Smooth muscle cell (in vitro differentiated cells): ENCODE data around the gene ZNF785. TPM values are rescaled to one million over a fixed set of nuclear protein-coding genes. Genes with fewer than 3 reads are reported as not detected.

Experiments used
- DNase-seq: peaks from one replicate; lab custom pipeline; 2025; ENCODE audit not compliant: unreplicated experiment; lab: John Stamatoyannopoulos, UW
- H2AFZ ChIP-seq: fragments of 200-600 bp; sonication (generic); 2 replicates; pipeline ENCODE4 v1.6.0; 2016; ENCODE audit warnings: antibody characterized with exemption, low read depth, mild to moderate bottlenecking
- H3F3A ChIP-seq: fragments of 200-600 bp; sonication (generic); 2 replicates; pipeline ENCODE4 v1.6.0; 2017; ENCODE audit warnings: antibody characterized with exemption, low read depth
- H3K27ac ChIP-seq: fragments of 200-600 bp; sonication (generic); 2 replicates; pipeline ENCODE4 v1.5.1; 2016; ENCODE audit warnings: low read depth, mild to moderate bottlenecking
- H3K27me3 ChIP-seq: fragments of 200-600 bp; sonication (generic); 2 replicates; pipeline ENCODE4 v1.6.1; 2016; ENCODE audit warnings: low read depth, mild to moderate bottlenecking
- H3K36me3 ChIP-seq: fragments of 200-600 bp; sonication (generic); 2 replicates; pipeline ENCODE4 v1.5.1; 2016; ENCODE audit warnings: low read depth
- H3K4me1 ChIP-seq: fragments of 200-600 bp; sonication (generic); 2 replicates; pipeline ENCODE4 v1.5.1; 2016; ENCODE audit warnings: low read depth
- H3K4me2 ChIP-seq: fragments of 200-600 bp; sonication (generic); 2 replicates; pipeline ENCODE4 v1.6.0; 2016; ENCODE audit warnings: mild to moderate bottlenecking
- H3K4me3 ChIP-seq: fragments of 200-600 bp; sonication (generic); 2 replicates; pipeline ENCODE4 v1.5.1; 2016; ENCODE audit warnings: mild to moderate bottlenecking
- H3K79me2 ChIP-seq: fragments of 200-600 bp; sonication (generic); 2 replicates; pipeline ENCODE4 v1.6.0; 2016; ENCODE audit warnings: low read depth, mild to moderate bottlenecking
- H3K9ac ChIP-seq: fragments of 200-600 bp; sonication (generic); 2 replicates; pipeline ENCODE4 v1.6.0; 2016; ENCODE audit warnings: low read depth
- H3K9me3 ChIP-seq: fragments of 200-600 bp; sonication (generic); replicated peaks from 2 replicates; pipeline ENCODE4 v1.5.1; 2016; ENCODE audit warnings: low read depth
- H4K20me1 ChIP-seq: fragments of 200-600 bp; sonication (generic); 2 replicates; pipeline ENCODE4 v1.6.0; 2016; ENCODE audit warnings: low read depth
- CTCF ChIP-seq: fragments of 200-600 bp; sonication (generic); IDR thresholded peaks from 2 replicates; pipeline ENCODE4 v1.5.1; 2017; ENCODE audit warnings: borderline replicate concordance, mild to moderate bottlenecking, antibody characterized with exemption; ENCODE audit not compliant: insufficient read depth, poor library complexity, severe bottlenecking
- WGBS: methylation state at CpG from one replicate; pipeline ENCODE4 v1.1.7; 2016; ENCODE audit warnings: low lambda C conversion rate; 5-methylcytosine and 5-hydroxymethylcytosine counted together
- polyA plus RNA-seq: library from polyadenylated mRNA; unstranded; fragments of >200 nt; fragmentation: Nextera tagmentation; extraction: Ambion mirVana; gene quantifications from 2 replicates; pipeline ENCODE4 v1.2.1, GENCODE V29; 2016
- small RNA-seq: library from RNA; depleted of rRNA; stranded (forward); fragments of <200 nt; gene quantifications from one replicate; pipeline ENCODE3, GENCODE V24; 2014
- total RNA-seq: library from RNA; depleted of rRNA; stranded (reverse); fragments of >200 nt; gene quantifications from 2 replicates; pipeline ENCODE4 v1.2.3, GENCODE V29; 2014

ZNF785 gene
- total and polyA plus RNA-seq, 2 experiments from 2014 or later, result 6.8 to 12.9 TPM

DNA sequence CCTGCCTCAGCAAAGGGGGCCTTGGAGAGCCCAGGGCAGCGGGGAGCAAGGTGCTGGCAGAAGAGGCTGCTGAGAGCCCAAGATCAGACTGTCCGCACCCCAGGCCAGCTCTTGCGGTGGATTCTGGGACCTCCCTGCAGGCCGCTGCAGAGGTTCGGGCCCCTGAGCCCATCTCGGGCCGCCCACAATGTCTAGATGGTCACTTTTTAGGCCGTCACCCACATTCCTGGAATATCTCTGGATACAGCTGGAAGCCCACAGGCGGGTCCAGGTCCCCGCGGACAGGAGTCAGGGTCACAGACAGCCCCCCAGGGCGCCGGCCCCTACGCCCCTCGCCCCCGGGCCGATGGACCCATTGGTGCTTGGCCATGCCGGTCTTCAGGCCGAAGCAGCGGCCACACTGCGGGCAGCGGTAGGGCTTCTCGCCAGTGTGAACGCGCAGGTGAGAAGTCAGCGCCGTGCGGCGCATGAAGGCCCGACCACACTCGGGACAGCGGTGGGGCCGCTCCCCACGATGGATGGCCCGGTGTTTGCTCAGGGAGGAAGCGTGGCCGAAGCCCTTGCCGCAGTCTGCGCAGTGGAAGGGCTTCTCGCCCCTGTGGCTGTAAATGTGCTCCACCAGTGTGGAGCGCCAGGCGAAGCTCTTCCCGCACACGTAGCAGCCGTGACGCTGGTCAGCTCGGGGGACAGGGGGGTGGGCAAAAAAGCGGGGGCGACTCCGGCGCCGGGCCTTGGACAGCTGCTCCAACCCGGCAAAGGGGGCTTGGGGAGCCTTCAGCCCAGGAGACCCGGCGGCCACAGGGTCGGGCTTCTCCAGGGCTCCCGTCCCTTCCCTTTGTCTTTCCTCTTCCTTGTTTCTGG is 53.0 kb downstream of the ZNF785 start:
- 97% methylated on average over 56 of the region's 57 CpGs for WGBS
- H3K79me2 ChIP-seq, result peaks cover 17% of the 10 kb centered on the region
- DNase-seq, result no peak
- TF ChIP-seq CTCF, result no peak
- H3K9ac ChIP-seq, result no peak overlapping the region
- no peaks in the 10 kb centered on the region for H4K20me1 ChIP-seq
- no peak overlapping the region for H3K4me2 ChIP-seq
- H3K36me3 ChIP-seq, result no peaks in the 10 kb centered on the region
- H3K27ac ChIP-seq, result no peak overlapping the region
- H3K4me3 ChIP-seq, result no peak overlapping the region
- no peak overlapping the region for H2AFZ ChIP-seq
- no peaks in the 10 kb centered on the region for H3K9me3 ChIP-seq
- peaks cover 11% of the 10 kb centered on the region for H3F3A ChIP-seq
- H3K27me3 ChIP-seq, result no peaks in the 10 kb centered on the region
- H3K4me1 ChIP-seq, result peaks cover 21% of the 10 kb centered on the region

Small RNA genes within 50 kb of the gene (small RNA-seq; reads per million reads assigned to genes)
- gene AC093249.1 (not detected), gene AC093249.4 (not detected)

Other genes with a start within 250 kb of the ZNF785 start
- 30.3 and 33.3 TPM in 2 replicates for gene CD2BP2, start 230.4 kb downstream of the ZNF785 start, total RNA-seq
- gene CD2BP2, start 230.4 kb downstream of the ZNF785 start, polyA plus RNA-seq, result 42.0 and 43.5 TPM in 2 replicates
- 12.7 and 17.7 TPM in 2 replicates for gene TBC1D10B, start 215.2 kb downstream of the ZNF785 start, total RNA-seq
- gene TBC1D10B, start 215.2 kb downstream of the ZNF785 start, polyA plus RNA-seq, result 37.1 and 37.4 TPM in 2 replicates
- not detected in 2 replicates for gene MYL11, start 210.9 kb downstream of the ZNF785 start, total RNA-seq
- gene MYL11, start 210.9 kb downstream of the ZNF785 start, polyA plus RNA-seq, result 3.6 and 8.2 TPM in 2 replicates
- 0.27 TPM in 1 of 2 replicates, not detected in the other for gene SEPTIN1, start 203.1 kb downstream of the ZNF785 start, total RNA-seq
- gene SEPTIN1, start 203.1 kb downstream of the ZNF785 start, polyA plus RNA-seq, result 2.8 and 3.7 TPM in 2 replicates
- 7.7 and 9.3 TPM in 2 replicates for gene ZNF48, start 190.3 kb downstream of the ZNF785 start, total RNA-seq
- gene ZNF48, start 190.3 kb downstream of the ZNF785 start, polyA plus RNA-seq, result 8.0 and 10.3 TPM in 2 replicates
- gene ZNF771, start 178.1 kb downstream of the ZNF785 start, total RNA-seq, result 6.6 and 7.2 TPM in 2 replicates
- gene ZNF771, start 178.1 kb downstream of the ZNF785 start, polyA plus RNA-seq, result 14.5 and 20.9 TPM in 2 replicates
- gene DCTPP1, start 155.7 kb downstream of the ZNF785 start, total RNA-seq, result 18.4 and 18.6 TPM in 2 replicates
- gene DCTPP1, start 155.7 kb downstream of the ZNF785 start, polyA plus RNA-seq, result 34.8 and 37.8 TPM in 2 replicates
- gene SEPHS2, start 139.8 kb downstream of the ZNF785 start, total RNA-seq, result 9.2 and 12.1 TPM in 2 replicates
- gene SEPHS2, start 139.8 kb downstream of the ZNF785 start, polyA plus RNA-seq, result 26.4 and 30.5 TPM in 2 replicates
- gene ITGAL, start 113.0 kb downstream of the ZNF785 start, total RNA-seq, result not detected in 2 replicates
- gene ITGAL, start 113.0 kb downstream of the ZNF785 start, polyA plus RNA-seq, result not detected in 2 replicates
- gene ZNF768, start 59.1 kb downstream of the ZNF785 start, total RNA-seq, result 17.8 and 18.6 TPM in 2 replicates
- 15.4 and 17.5 TPM in 2 replicates for gene ZNF768, start 59.1 kb downstream of the ZNF785 start, polyA plus RNA-seq
- gene ZNF747, start 50.8 kb downstream of the ZNF785 start, total RNA-seq, result 5.6 and 6.3 TPM in 2 replicates
- 5.7 and 6.9 TPM in 2 replicates for gene ZNF747, start 50.8 kb downstream of the ZNF785 start, polyA plus RNA-seq
- 1.6 and 5.0 TPM in 2 replicates for gene ZNF764, start 27.3 kb downstream of the ZNF785 start, total RNA-seq
- gene ZNF764, start 27.3 kb downstream of the ZNF785 start, polyA plus RNA-seq, result 4.0 and 6.5 TPM in 2 replicates
- 6.2 and 6.9 TPM in 2 replicates for gene ZNF688, start 14.0 kb downstream of the ZNF785 start, total RNA-seq
- gene ZNF688, start 14.0 kb downstream of the ZNF785 start, polyA plus RNA-seq, result 16.4 and 16.8 TPM in 2 replicates
- 9.9 and 10.0 TPM in 2 replicates for gene ZNF689, start 24.7 kb upstream of the ZNF785 start, total RNA-seq
- 8.2 and 10.6 TPM in 2 replicates for gene ZNF689, start 24.7 kb upstream of the ZNF785 start, polyA plus RNA-seq
- gene PRR14, start 65.3 kb upstream of the ZNF785 start, total RNA-seq, result 7.4 and 22.0 TPM in 2 replicates
- gene PRR14, start 65.3 kb upstream of the ZNF785 start, polyA plus RNA-seq, result 16.7 and 26.1 TPM in 2 replicates
- 18.3 and 22.3 TPM in 2 replicates for gene FBRS, start 72.7 kb upstream of the ZNF785 start, total RNA-seq
- gene FBRS, start 72.7 kb upstream of the ZNF785 start, polyA plus RNA-seq, result 21.9 and 25.0 TPM in 2 replicates
- gene SRCAP, start 113.5 kb upstream of the ZNF785 start, total RNA-seq, result 9.0 and 16.2 TPM in 2 replicates
- gene SRCAP, start 113.5 kb upstream of the ZNF785 start, polyA plus RNA-seq, result 14.5 and 24.9 TPM in 2 replicates
- gene PHKG2, start 162.7 kb upstream of the ZNF785 start, total RNA-seq, result 24.9 and 35.9 TPM in 2 replicates
- 39.1 and 40.1 TPM in 2 replicates for gene PHKG2, start 162.7 kb upstream of the ZNF785 start, polyA plus RNA-seq
- 2.2 and 5.2 TPM in 2 replicates for gene CFAP119, start 176.4 kb upstream of the ZNF785 start, total RNA-seq
- gene CFAP119, start 176.4 kb upstream of the ZNF785 start, polyA plus RNA-seq, result 3.0 and 3.5 TPM in 2 replicates
- 66.1 and 73.0 TPM in 2 replicates for gene RNF40, start 176.6 kb upstream of the ZNF785 start, total RNA-seq
- gene RNF40, start 176.6 kb upstream of the ZNF785 start, polyA plus RNA-seq, result 92.5 and 107 TPM in 2 replicates
- gene ZNF629, start 201.5 kb upstream of the ZNF785 start, total RNA-seq, result 11.2 and 11.6 TPM in 2 replicates
- 13.0 and 13.4 TPM in 2 replicates for gene ZNF629, start 201.5 kb upstream of the ZNF785 start, polyA plus RNA-seq